ENCODE results near the gene IL1B. TPM values are rescaled to one million over a fixed set of nuclear protein-coding genes. Genes with fewer than 3 reads are reported as not detected.

Gene IL1B
- total RNA-seq, 1 experiment from 2014 or later: 1.4 TPM

GRCh38 chr2:112811276-112811831, 25.2 kb downstream of the IL1B start:
- Histone ChIP-seq H3K4me1 (replicated peaks; ENCODE audit: insufficient read depth) (no peaks in the 10 kb centered on the region), H3K9me2 (ENCODE audit: insufficient read depth) (no peaks in the 10 kb centered on the region), H3K4me3 (no peak overlapping the region), H3K9me3 (ENCODE audit: insufficient read depth, low read depth) (peaks cover 13% of the 10 kb centered on the region), H3F3A (ENCODE audit: insufficient read depth, low read depth) (0 out of 2 replicates have a peak, but pooled peaks cover 4% of the 10 kb centered on the region), H2AFZ (no peak overlapping the region), H4K20me1 (ENCODE audit: insufficient read depth) (no peaks in the 10 kb centered on the region), H3K79me2 (ENCODE audit: low read depth) (no peaks in the 10 kb centered on the region), H3K36me3 (ENCODE audit: low read depth) (no peaks in the 10 kb centered on the region), H3K27me3 (ENCODE audit: insufficient read depth, low read depth) (no peaks in the 10 kb centered on the region), H3K27ac (no peak overlapping the region), H3K4me2 (no peak overlapping the region)
- BruUV-seq (replicated peaks): no TSS peak
- TF ChIP-seq EZH2 (IDR thresholded peaks at IDR 0.05; ENCODE audit: low read depth) (no peak), CTCF (conservative IDR thresholded peaks at IDR 0.05) (no peak)
- POLR2A ChIA-PET (ENCODE audit: unreplicated experiment): interaction anchor here (0.5 kb wide), 1 partner anchor 16 kb away, joined by 4 read pairs; no protein-coding TSS in a partner anchor
- CTCF ChIA-PET: interaction anchor here (0.8 kb wide), 1 partner anchor 229 kb away, joined by 8 read pairs; no protein-coding TSS in a partner anchor
- intact Hi-C loops (cut with micrococcal nuclease; ENCODE audit: unreplicated experiment): no loop called here
- no peak for DNase-seq

- Histone ChIP-seq H4K20me1 (ENCODE audit: insufficient read depth) (no peaks in the 10 kb centered on the region), H3K9me3 (ENCODE audit: insufficient read depth, low read depth) (peaks cover 13% of the 10 kb centered on the region), H3K4me3 (no peak overlapping the region), H3F3A (ENCODE audit: insufficient read depth, low read depth) (peaks cover 10% of the 10 kb centered on the region; the same call in 1 of the 2 replicates), H3K4me2 (no peak overlapping the region), H3K9me2 (ENCODE audit: insufficient read depth) (no peaks in the 10 kb centered on the region), H3K36me3 (ENCODE audit: low read depth) (no peaks in the 10 kb centered on the region), H3K27ac (no peak overlapping the region), H3K27me3 (ENCODE audit: insufficient read depth, low read depth) (no peaks in the 10 kb centered on the region), H2AFZ (no peak overlapping the region), H3K79me2 (ENCODE audit: low read depth) (no peaks in the 10 kb centered on the region), H3K4me1 (replicated peaks; ENCODE audit: insufficient read depth) (peaks cover 6% of the 10 kb centered on the region)
- no peak for DNase-seq
- intact Hi-C loops (cut with micrococcal nuclease; ENCODE audit: unreplicated experiment): no loop called here
- no TSS peak for BruUV-seq (replicated peaks)
- ChIA-PET CTCF (interaction anchor here (0.7 kb wide), 1 partner anchor 8 kb away, joined by 4 read pairs; no protein-coding TSS in a partner anchor), POLR2A (ENCODE audit: unreplicated experiment) (no interaction called here)
- TF ChIP-seq EZH2 (IDR thresholded peaks at IDR 0.05; ENCODE audit: low read depth) (no peak), CTCF (conservative IDR thresholded peaks at IDR 0.05) (no peak)
Observed at GRCh38 chr2:112809112-112809511, 27.5 kb downstream of the IL1B start.

GRCh38 chr2:112807233-112807807, 29.3 kb downstream of the IL1B start:
- H3K9me3 ChIP-seq (ENCODE audit: insufficient read depth, low read depth): peaks cover 13% of the 10 kb centered on the region
- H3K9me2 ChIP-seq (ENCODE audit: insufficient read depth): no peaks in the 10 kb centered on the region
- no peak overlapping the region for H3K4me3 ChIP-seq
- no peaks in the 10 kb centered on the region for H3K27me3 ChIP-seq (ENCODE audit: insufficient read depth, low read depth)
- H3K27ac ChIP-seq: no peak overlapping the region
- H3K36me3 ChIP-seq (ENCODE audit: low read depth): no peaks in the 10 kb centered on the region
- peaks cover 22% of the 10 kb centered on the region for H3K4me1 ChIP-seq (replicated peaks; ENCODE audit: insufficient read depth)
- no peaks in the 10 kb centered on the region for H3K79me2 ChIP-seq (ENCODE audit: low read depth)
- ChIA-PET POLR2A (ENCODE audit: unreplicated experiment) (no interaction called here), CTCF (no interaction called here)
- TF ChIP-seq EZH2 (IDR thresholded peaks at IDR 0.05; ENCODE audit: low read depth) (no peak), CTCF (conservative IDR thresholded peaks at IDR 0.05) (no peak; the same call in 1 of the 2 replicates)
- intact Hi-C loops (cut with micrococcal nuclease; ENCODE audit: unreplicated experiment): no loop called here
- no peak overlapping the region for H2AFZ ChIP-seq
- BruUV-seq (replicated peaks): no TSS peak
- DNase-seq: no peak
- H4K20me1 ChIP-seq (ENCODE audit: insufficient read depth): no peaks in the 10 kb centered on the region
- no peak overlapping the region for H3K4me2 ChIP-seq
- peaks cover 16% of the 10 kb centered on the region for H3F3A ChIP-seq (ENCODE audit: insufficient read depth, low read depth)
